D721Med (cell line): ENCODE results near the gene ARPIN.

Experiments used
- DNase-seq: peaks from one replicate; pipeline ENCODE4 v3.0.0; 2011; ENCODE audit warnings: low spot score; ENCODE audit not compliant: insufficient read length
- FAIRE-seq: peaks from 2 replicates; lab custom pipeline; 2011; peaks lifted over from hg19 to GRCh38; lab: Jason Lieb, UNC
- CTCF ChIP-seq: IDR thresholded peaks from 2 replicates; pipeline ENCODE4 v1.5.1; 2012; ENCODE audit warnings: mild to moderate bottlenecking, control low read depth; ENCODE audit not compliant: insufficient read depth; ENCODE audit errors: missing control alignments

The ARPIN gene

GRCh38 chr15:89907289-89907688 is 5.5 kb downstream of the ARPIN start:
- DNase-seq (no peak), FAIRE-seq (no peak)
- no peak for TF ChIP-seq CTCF

- FAIRE-seq (no peak), DNase-seq (no peak)
- no peak for TF ChIP-seq CTCF
These were observed 6.8 kb downstream of the ARPIN start for GRCh38 chr15:89905846-89906378.

- FAIRE-seq (no peak), DNase-seq (no peak)
- no peak for TF ChIP-seq CTCF
These were observed 8.2 kb downstream of the ARPIN start for GRCh38 chr15:89904519-89904918.

- TF ChIP-seq CTCF, result no peak
These were observed 9.0 kb downstream of the ARPIN start for GRCh38 chr15:89903858-89904130.

GRCh38 chr15:89903015-89903857 is 9.5 kb downstream of the ARPIN start:
- no peak for TF ChIP-seq CTCF
- DNase-seq, result no peak
- no peak for FAIRE-seq

More at GRCh38 chr15:89903858-89904130, 9.0 kb downstream of the ARPIN start:
- FAIRE-seq, result no peak
- DNase-seq, result no peak

GRCh38 chr15:89900849-89901248 is 11.9 kb downstream of the ARPIN start:
- FAIRE-seq (no peak), DNase-seq (no peak)
- no peak for TF ChIP-seq CTCF

- TF ChIP-seq CTCF, result no peak
- FAIRE-seq (no peak), DNase-seq (no peak)
These were observed 12.7 kb downstream of the ARPIN start for GRCh38 chr15:89899951-89900567.
